NCI-H128 (cell line): ENCODE results near the gene GOLGA6L2.

ENCODE experiments used
- DNase-seq: peaks from one replicate; lab custom pipeline; 2025; ENCODE audit not compliant: unreplicated experiment; lab: John Stamatoyannopoulos, UW

Gene GOLGA6L2

DNA sequence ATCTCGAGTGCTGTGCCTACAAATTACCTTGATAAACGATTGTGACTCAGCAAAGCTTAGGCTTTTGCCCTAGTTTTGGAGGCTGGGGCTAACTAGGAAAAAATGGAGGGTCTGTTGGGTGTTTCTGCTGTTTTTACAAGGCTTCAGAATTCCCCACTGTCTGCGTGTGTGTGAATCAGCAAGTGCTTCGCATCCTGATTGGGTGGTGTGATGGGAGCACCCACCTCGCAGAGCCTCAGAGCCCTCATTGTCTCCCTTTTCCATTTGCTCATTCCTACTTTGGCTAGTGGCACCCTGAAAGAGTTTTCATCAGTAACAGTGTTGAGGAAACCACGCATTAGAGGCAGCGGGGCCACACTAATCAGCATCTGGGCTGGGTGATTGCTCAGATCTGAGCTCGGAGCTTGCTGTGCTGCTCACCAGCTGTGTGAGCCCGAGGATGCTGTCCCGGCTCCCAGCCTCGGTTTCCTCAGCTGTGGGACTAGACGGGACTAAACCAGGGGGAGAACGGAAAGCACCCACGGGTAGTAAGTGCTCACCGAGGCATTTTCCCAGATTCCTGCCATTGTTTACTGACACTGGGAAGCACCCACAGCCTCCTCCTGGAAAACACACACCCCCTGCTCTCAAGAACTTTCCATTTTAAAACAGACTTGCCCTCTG, 51.9 kb downstream of the GOLGA6L2 start:
- no peak for DNase-seq
